ENCODE data around the gene CACNA1C. TPM values are rescaled to one million over a fixed set of nuclear protein-coding genes. Genes with fewer than 3 reads are reported as not detected.

CACNA1C gene
- total and polyA plus RNA-seq, 2 of the 4 experiments (the other 2 are of a cell fraction), result 1.6 to 2.6 TPM

- Histone ChIP-seq H4K20me1 (ENCODE audit: insufficient read depth, low read length) (0 out of 2 replicates have a peak, but pooled peaks cover 2% of the 10 kb centered on the region), H3K9me1 (ENCODE audit: insufficient read depth, low read length) (peaks cover 10% of the 10 kb centered on the region), H3K9me3 (ENCODE audit: control insufficient read depth, insufficient read depth, low read length) (no peaks in the 10 kb centered on the region), H2AK5ac (ENCODE audit: low read depth, low read length) (no peak overlapping the region; the same call in 1 of the 2 replicates), H3K14ac (replicated peaks; ENCODE audit: low read depth, low read length) (no peak overlapping the region), H4K91ac (ENCODE audit: insufficient read depth, low read depth, low read length) (no peak overlapping the region), H4K8ac (ENCODE audit: low read depth in 2 of 2, low read length in 2 of 2) (no peak overlapping the region), H3K18ac (ENCODE audit: low read depth, low read length) (no peak overlapping the region), H3K4ac (ENCODE audit: low read depth, low read length) (no peak overlapping the region; the same call in 1 of the 2 replicates), H3K27me3 (ENCODE audit: control insufficient read depth, insufficient read depth, low read length) (no peaks in the 10 kb centered on the region), H2BK5ac (ENCODE audit: low read depth, low read length, poor library complexity, severe bottlenecking) (no peak overlapping the region), H3K79me1 (ENCODE audit: low read depth in 1 of 2, low read length in 2 of 2) (peaks cover 4 to 10% of the 10 kb centered on the region in 2 experiments; a peak in 2 of 4 replicates), H3K4me3 (ENCODE audit: insufficient read depth, low read depth, low read length) (no peak overlapping the region), H3K4me1 (ENCODE audit: control insufficient read depth, insufficient read depth, low read length) (peaks cover 12% of the 10 kb centered on the region), H4K5ac (ENCODE audit: low read depth, low read length) (no peak overlapping the region), H3K27ac (ENCODE audit: insufficient read depth, low read length) (no peak overlapping the region), H3K23ac (ENCODE audit: low read depth, low read length) (no peak overlapping the region), H3K56ac (ENCODE audit: extremely low read depth, insufficient read depth, low read length) (no peak overlapping the region), H2AK9ac (replicated peaks; ENCODE audit: low read depth, low read length, poor library complexity) (no peak overlapping the region), H2AFZ (replicated peaks; ENCODE audit: low read length, poor library complexity) (no peak overlapping the region), H3K9ac (ENCODE audit: low read depth, low read length) (no peak overlapping the region), H3K36me3 (ENCODE audit: control insufficient read depth, insufficient read depth, low read length) (no peaks in the 10 kb centered on the region), H3K4me2 (ENCODE audit: low read depth, low read length) (no peak overlapping the region), H2BK20ac (ENCODE audit: low read depth, low read length) (no peak overlapping the region), H2BK120ac (ENCODE audit: low read depth, low read length) (no peak overlapping the region), H2BK15ac (ENCODE audit: low read depth, low read length) (no peak overlapping the region)
- dilution Hi-C loops (cut with HindIII; ENCODE audit: low sequenced_read_pairs, unreplicated experiment) (no loop called here), in situ Hi-C loops (cut with MboI; ENCODE audit: low sequenced_read_pairs) (no loop called here), intact Hi-C loops (cut with micrococcal nuclease) (no loop called here)
- 86% methylated on average over 15 of the region's 17 CpGs; no CpG with 5 or more reads in 1 of the 2 experiments for WGBS, 2 experiments (ENCODE audit: extremely low coverage in 2 of 2, insufficient read length in 1 of 2)
- ATAC-seq (ENCODE audit: low read depth), result no peak
- TF ChIP-seq MAFK (IDR thresholded peaks at IDR 0.05; ENCODE audit: low read depth, low read length) (no peak), USF2 (IDR thresholded peaks at IDR 0.05; ENCODE audit: low read depth, low read length) (no peak), FOS (IDR thresholded peaks at IDR 0.05; ENCODE audit: low read depth, low read length) (no peak), NFE2L2 (IDR thresholded peaks at IDR 0.05; ENCODE audit: low read depth, low read length) (no peak), CTCF (conservative IDR thresholded peaks at IDR 0.05; ENCODE audit: low read depth, low read length) (no peak), BHLHE40 (IDR thresholded peaks at IDR 0.05; ENCODE audit: low read depth, low read length) (no peak), SMC3 (IDR thresholded peaks at IDR 0.05; ENCODE audit: low read depth, low read length) (no peak), CHD1 (IDR thresholded peaks at IDR 0.05; ENCODE audit: low read depth, low read length) (no peak), RFX5 (IDR thresholded peaks at IDR 0.05; ENCODE audit: low read depth, low read length) (no peak), RAD21 (IDR thresholded peaks at IDR 0.05; ENCODE audit: low read length) (no peak), CEBPB (IDR thresholded peaks at IDR 0.05; ENCODE audit: low read depth, low read length) (no peak)
- ChIA-PET CTCF (no interaction called here), POLR2A (ENCODE audit: unreplicated experiment) (no interaction called here)
- BruUV-seq (replicated peaks), result no TSS peak
- DNase-seq, result peak; percentile 41
These were observed 186.6 kb downstream of the CACNA1C start for GRCh38 chr12:2239381-2239871.

All from IMR-90 (cell line).